GM12864 (cell line): ENCODE data around the gene PARVB.
A peak's percentile ranks its signal among the peaks of the same experiment; 100 is the strongest.

Experiments
- DNase-seq: peaks from one replicate; pipeline ENCODE4 v3.0.0-alpha.2; 2011; ENCODE audit warnings: low read depth
- H3K4me3 ChIP-seq: 2 replicates; pipeline ENCODE4 v1.5.1; 2011; ENCODE audit warnings: mild to moderate bottlenecking, low read depth, low read length, control low read depth
- TF ChIP-seq, protein P1 (sequence below): IDR thresholded peaks from 2 replicates; pipeline ENCODE4 v1.5.1; 2011; ENCODE audit warnings: low read depth, mild to moderate bottlenecking, moderate library complexity, low read length, control low read depth, inconsistent platforms; ENCODE audit errors: missing control alignments

Gene PARVB

DNA sequence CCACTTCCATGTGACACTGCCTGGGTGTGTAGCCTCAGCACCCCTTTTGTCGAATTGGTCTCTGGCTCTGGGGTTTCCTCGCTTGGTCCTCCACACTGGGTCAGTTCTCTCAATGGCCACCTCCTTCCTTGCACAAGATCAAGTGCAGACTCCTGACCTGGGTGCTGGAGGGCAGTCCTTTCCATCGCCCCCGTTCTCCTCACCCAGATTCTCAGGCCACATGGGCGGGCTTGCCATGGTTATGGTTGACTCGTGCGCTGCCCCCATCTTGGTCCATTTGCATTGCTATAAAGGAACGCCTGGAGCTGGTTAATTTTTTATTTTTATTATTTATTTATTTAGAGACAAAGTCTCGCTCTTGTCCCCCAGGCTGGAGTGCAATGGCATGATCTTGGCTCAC, 5.5 kb upstream of the PARVB start:
- TF ChIP-seq, protein P1, sequence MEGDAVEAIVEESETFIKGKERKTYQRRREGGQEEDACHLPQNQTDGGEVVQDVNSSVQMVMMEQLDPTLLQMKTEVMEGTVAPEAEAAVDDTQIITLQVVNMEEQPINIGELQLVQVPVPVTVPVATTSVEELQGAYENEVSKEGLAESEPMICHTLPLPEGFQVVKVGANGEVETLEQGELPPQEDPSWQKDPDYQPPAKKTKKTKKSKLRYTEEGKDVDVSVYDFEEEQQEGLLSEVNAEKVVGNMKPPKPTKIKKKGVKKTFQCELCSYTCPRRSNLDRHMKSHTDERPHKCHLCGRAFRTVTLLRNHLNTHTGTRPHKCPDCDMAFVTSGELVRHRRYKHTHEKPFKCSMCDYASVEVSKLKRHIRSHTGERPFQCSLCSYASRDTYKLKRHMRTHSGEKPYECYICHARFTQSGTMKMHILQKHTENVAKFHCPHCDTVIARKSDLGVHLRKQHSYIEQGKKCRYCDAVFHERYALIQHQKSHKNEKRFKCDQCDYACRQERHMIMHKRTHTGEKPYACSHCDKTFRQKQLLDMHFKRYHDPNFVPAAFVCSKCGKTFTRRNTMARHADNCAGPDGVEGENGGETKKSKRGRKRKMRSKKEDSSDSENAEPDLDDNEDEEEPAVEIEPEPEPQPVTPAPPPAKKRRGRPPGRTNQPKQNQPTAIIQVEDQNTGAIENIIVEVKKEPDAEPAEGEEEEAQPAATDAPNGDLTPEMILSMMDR, result no peak

DNA sequence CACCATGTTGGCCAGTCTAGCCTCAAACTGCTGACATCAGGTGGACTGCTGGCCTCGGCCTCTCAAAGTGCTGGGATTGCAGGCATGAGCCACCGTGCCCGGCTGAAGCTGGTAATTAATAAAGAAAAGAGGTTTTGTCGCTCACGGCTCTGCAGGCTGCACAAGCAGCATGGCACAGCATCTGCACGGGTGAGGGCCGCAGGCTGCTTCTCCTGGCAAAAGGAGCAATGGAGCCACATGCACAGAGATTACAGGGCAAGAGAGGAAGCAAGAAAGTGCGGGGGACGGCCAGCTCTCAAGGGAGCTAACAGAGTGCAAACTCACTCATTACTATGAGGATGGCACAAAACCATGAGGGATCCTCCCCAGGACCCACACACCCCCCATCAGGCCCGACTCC, 4.7 kb upstream of the PARVB start:
- TF ChIP-seq, protein P1, result no peak
- DNase-seq, result no peak

More for the DNA sequence above, 5.5 kb upstream of the PARVB start:
- H3K4me3 ChIP-seq, result no peak overlapping the region
- DNase-seq, result no peak

DNA sequence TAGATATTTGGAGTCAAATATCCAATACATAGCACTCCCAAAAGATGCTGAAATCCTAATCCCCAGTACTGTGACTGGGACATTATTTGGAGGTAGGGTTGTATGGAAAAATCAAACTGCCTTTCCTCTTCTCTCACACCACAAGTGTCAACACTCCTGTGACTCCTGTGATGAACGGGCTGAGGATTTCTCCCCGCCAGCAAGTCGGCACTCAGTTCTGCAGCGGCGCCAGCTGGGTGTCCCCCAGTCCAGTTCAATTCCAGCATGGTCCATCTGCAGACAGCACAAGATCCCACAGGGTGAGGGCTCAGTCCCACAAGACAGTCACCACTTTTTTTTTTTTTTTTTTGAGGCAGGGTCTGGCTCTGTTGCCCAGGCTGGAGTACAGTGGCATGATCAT, 4.3 kb upstream of the PARVB start:
- DNase-seq, result no peak
- TF ChIP-seq, protein P1, result no peak
- no peak overlapping the region for H3K4me3 ChIP-seq

More for the DNA sequence above, 4.7 kb upstream of the PARVB start:
- no peak overlapping the region for H3K4me3 ChIP-seq

DNA sequence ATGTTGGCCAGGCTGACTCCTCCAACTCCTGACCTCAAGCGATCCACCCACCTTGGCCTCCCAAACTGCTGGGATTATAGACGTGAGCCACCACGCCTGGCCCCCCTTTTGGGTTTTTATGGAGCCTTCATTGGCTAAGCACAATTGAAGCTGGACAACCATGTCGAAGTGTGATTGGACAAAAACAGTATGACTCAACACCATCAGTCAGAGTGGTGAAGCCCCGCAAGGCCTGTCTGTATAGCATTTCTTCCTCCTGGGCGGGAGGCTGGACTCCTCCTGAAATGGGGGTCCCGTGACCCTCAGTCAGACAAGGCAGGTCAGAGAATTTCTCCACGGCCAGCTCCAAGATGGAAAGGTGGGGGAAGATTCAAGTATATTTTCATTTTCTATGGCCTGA, 3.1 kb upstream of the PARVB start:
- TF ChIP-seq, protein P1, result no peak
- no peak overlapping the region for H3K4me3 ChIP-seq
- no peak for DNase-seq

DNA sequence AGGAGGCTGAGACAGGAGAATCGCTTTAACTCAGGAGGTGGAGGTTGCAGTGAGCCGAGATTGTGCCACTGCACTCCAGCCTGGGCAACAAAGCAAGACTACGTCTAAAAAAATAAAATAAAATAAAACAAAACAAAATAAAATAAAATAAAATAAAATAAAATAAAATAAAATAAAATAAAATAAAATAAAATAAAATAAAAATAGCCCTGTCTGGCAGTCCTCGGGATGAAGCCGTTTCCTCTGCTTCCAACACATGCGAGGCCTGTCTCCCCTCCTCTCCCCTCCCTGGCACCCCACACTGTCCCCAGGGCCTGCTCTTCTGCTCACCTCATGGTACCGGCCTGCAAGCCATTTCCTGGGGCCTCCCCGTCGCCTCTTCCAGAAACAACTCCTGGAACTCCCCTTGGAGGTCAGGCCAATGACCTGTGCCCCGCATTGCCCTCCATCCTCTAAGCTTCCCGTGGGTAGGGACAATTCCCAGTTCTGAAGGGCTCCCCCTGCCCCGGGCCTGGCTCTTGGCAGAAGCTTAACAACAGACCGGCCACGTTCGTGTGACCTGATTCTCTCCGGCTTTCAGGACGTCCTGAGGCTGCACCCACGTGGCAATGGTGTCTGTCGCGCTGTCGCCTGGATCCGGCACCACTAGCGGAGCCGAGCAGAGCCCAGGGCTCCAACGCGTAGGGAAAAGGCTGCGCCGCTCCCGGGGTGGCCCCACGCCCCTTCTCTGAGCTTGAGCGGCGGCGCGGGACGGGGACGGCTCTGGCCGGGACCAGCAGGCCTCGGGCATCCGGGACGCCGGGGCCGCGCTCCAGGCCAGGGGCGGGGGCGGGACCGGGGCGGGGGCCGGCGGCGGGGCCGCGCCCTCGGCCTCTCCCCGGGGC, 456 bp upstream of the PARVB start:
- DNase-seq, result no peak
- H3K4me3 ChIP-seq, result peak overlapping the region; percentile 66
- TF ChIP-seq, protein P1, result no peak

DNA sequence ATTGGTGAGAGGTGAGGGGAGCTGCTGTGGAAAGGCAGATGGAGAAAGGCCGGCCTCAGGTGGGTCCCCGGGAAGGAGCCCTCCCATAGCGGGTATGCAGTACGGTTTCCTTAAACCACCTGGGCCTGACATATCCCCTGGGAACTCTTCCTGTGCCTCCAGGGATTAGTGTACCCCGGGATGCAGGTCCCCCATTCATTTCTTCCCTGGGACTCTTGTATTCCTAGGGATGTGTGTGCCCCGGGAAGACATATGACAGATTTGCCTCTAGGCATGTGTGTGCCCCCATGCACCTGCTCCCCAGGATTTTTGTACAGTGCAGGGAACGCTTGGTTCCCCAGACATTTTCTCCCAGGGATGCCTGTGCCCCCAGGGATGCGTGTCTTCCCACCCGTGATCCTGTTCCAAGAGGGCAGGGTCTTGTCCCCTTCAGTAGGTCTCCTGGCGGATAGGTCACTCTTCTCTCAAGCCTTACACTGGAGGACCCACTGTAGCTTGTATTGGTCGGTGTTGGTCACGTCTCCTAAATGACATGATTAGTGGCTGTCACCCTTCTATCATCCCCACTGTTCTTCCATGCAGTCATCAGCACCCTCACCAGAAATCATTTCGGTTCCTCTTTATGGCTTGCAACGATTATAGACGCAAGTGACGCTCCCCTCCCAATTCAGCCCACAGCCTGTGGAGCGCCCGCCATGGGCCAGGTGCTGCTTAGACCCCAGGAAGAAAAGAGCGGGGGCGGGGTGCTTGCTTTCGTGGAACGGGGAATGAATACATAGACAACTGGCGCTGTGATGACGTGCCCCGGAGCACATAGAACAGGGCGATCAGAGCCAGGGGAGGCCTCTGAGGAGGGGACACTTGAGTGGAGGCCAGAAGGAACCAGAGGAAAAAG, 1.3 kb downstream of the PARVB start:
- peak overlapping the region; percentile 66 for H3K4me3 ChIP-seq
- peak; percentile 93 for DNase-seq
- TF ChIP-seq, protein P1, result no peak
